Hepatic stellate cell (primary cell): Measurements from ENCODE around the gene TRAPPC11.
A peak's percentile ranks its signal among the peaks of the same experiment; 100 is the strongest.
"Not testable (repeated sequence)": the region's sequence is repeated elsewhere in the genome, so short reads cannot be mapped to it uniquely, and the experiment has no call there.

ENCODE experiments used
- DNase-seq: peaks from one replicate; pipeline ENCODE4 v3.0.0; 2011; ENCODE audit warnings: low spot score

TRAPPC11 gene

GRCh38 chr4:183721207-183722081 is 62.4 kb downstream of the TRAPPC11 start:
- peak; percentile 62 for DNase-seq

- peak; percentile 54 for DNase-seq
These were observed 63.9 kb downstream of the TRAPPC11 start for GRCh38 chr4:183722731-183723560.

DNA sequence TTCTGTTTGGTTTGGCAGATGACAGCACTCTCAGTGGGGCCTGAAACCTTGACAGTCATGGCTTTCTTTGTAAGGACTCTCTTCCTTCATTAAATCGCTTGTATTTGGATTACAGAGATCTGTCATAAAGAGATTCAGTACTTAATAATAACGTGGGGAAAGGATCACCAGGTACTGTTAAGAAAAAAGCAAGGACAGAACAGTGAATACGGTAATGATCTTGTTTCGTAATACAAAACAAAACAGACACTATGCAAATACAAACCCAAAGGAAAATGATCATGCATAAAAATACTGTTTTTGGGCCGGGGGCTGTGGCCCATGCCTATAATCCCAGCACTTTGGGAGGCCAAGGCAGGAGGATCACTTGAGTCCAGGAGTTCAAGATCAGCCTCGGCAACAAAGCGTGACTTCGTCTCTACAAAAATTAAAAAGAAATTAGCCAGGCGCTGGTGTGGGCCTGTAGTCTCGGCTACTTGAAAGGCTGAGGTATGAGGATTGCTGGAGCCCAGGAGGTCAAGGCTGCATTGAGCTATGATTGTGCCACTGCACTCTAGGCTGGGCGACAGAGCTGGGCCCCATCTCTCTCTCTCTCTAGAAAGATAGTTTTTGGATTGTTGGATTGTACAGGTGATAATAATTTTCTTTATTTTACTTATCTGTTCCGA is 64.6 kb downstream of the TRAPPC11 start:
- DNase-seq, result no peak

- not testable (repeated sequence) for DNase-seq
These were observed 66.5 kb downstream of the TRAPPC11 start for GRCh38 chr4:183725585-183725984.

GRCh38 chr4:183727482-183727881 is 68.4 kb downstream of the TRAPPC11 start:
- no peak for DNase-seq

DNA sequence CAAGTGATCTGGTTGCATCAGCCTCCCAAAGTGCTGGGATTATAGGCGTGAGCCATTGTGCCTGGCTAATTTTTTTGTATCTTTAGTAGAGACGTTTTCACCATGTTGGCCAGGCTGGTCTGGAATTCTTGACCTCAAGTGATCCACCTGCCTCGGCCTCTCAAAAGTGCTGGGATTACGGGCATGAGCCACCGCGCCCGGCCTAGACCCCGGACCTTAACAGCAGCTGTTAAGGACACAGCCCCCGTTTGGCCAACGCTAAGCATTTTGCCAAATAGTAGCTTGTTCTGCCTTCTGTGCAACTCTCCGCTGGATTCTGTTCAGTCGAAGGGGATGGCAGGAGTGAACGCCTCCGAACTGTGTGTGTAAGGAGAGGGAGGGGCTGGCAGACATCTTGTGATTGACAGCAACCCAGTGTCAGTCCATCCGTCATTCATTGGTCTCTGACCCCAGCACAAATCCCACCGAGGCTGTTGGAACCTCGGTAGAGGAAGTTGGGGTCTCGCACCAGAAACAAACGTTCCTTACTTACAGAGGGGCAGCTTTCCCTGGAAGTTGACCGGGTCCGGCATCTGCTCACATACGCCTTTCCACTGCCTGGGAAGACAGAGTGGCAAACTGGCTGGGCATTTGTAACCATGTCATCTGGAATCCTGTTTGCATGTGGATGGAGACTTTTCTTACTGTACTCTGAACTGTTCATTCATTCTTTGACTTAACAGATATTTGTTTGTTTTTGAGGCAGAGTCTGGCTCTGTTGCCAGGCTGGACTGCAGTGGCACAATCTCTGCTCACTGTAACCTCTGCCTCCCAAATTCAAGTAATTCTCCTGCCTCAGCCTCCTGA is 69.4 kb downstream of the TRAPPC11 start:
- DNase-seq, result no peak

DNA sequence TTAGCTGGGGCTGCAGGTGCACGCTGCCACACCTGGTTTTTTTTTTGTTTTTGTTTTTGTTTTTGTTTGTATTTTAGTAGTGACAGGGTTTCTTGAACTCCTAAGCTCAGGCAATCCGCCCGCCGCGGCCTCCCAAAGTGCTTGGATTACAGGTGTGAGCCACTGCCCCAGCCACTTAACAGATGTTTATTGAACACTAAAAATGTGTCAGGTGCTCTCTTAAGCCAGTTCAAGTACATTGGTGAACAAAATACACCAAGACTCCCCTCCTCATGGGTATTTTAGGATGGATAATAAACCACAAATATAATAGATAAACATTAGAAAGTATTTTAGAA is 69.9 kb downstream of the TRAPPC11 start:
- DNase-seq, result no peak

GRCh38 chr4:183729430-183730328 is 70.6 kb downstream of the TRAPPC11 start:
- DNase-seq, result no peak

DNA sequence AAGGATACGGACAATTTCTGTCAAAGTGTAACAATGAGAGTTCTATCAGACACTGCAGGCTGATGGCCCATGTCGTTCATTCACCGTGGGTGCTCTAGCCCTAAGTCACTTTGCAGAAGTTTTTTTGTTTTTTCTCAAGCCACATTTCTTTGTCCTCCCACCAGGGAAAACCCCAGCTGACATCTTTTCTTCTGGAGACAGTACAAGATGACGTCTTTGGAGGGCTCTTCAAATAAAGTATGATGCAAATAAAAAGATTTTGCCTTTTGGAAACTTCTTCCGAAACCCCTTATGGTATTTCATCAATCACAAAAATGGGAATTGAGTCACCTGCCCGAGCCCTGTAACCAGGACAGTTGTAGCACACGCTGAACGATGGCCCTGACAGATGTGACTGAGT is 73.2 kb downstream of the TRAPPC11 start:
- DNase-seq, result no peak

- DNase-seq, result no peak
These were observed 74.1 kb downstream of the TRAPPC11 start for GRCh38 chr4:183733181-183733580.

- DNase-seq, result no peak
These were observed 79.1 kb downstream of the TRAPPC11 start for GRCh38 chr4:183738081-183738673.

DNA sequence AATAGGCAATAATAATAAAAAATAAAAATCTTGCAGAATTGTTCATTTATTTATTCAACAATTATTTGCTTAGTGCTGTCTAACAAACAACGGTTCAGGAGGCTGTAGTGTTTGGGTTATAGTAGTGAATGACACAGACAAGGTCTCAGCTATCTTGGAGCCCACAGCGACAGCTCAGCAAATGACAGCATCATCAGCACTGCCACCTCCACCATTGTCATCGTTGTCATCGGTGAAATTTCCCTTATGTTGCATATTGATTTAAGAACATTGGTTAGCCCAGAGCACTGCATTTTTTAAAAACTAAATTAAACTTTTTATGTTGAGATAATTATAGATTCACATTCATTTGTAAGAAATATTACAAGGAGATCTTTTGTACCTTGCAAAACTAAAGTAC is 79.9 kb downstream of the TRAPPC11 start:
- no peak for DNase-seq

GRCh38 chr4:183746305-183747229 is 87.5 kb downstream of the TRAPPC11 start:
- DNase-seq, result no peak

GRCh38 chr4:183747380-183747779 is 88.3 kb downstream of the TRAPPC11 start:
- no peak for DNase-seq

DNA sequence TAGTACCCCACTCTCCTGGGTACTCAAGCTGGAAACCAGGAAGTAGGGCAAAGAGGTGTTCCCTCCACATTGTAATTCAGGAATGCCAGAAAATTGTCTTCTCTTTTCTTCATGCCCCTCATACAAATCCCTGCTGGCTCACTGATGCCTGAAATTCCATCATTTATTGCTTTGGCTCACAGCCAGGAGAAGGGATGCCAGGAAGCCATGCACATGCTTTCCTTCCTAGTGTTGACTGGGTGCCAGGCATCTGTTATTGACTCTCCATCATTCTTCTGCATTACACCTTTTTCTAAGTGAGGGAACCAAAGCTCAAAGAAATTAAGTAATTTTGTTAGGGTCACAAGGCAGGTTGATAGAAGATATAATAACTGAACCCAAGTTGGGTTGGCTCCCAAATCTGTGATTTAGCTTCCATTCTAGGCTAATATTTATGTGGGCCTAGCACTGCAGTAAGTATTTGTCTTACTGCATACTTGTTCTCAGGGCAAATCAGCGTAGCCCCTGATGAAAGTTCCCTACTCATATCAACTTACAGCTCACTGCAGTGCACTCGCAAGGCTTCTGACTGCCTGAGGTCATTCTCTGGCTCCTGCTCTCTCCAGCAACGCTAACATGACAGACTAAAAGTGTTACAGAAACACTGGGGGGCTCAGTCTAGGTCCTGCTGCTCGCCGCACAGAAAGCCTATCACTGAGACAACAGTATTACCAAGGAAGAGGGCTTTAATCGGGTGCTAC is 89.0 kb downstream of the TRAPPC11 start:
- no peak for DNase-seq

GRCh38 chr4:183751106-183751505 is 92.0 kb downstream of the TRAPPC11 start:
- DNase-seq, result no peak

DNA sequence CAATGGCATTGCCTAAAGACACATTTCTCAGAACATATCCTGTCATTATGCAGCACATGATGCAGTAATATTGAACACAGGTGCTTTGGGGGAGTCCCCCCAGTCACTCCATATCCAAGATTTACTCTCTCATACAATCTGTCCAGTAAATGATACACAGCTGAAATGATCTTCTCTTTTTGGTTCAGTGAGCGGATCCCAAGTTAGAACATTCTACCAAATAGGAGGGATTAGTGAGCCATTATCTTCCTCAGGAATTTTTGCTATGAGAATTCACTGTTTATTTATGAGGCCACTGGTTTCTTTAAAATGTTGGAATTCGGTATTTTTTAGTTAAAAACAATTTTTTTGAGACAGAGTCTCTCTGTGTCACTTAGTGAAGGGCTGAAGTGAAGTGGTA is 96.5 kb downstream of the TRAPPC11 start:
- DNase-seq, result no peak

DNA sequence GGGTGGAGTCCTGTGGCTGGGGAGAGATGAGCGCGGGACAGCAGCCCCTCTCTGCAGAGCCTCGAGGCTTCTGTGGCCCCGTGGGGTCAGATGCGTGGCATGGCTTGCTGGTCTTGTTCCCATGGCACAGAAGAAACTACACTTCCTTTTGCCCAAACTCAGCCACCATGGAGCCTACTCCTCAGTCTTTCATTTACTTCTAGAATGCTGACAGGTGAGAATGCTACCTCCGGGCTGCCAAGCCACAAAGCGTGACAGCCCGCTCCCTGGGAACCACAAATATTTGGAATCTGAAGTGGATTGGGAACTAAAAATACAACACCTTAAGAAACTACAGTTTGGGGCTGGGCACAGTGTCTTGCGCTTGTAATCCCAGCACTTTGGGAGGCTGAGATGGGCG is 98.0 kb downstream of the TRAPPC11 start:
- DNase-seq, result no peak
